ENCODE data around the gene AKAP11. TPM values are rescaled to one million over a fixed set of nuclear protein-coding genes. Genes with fewer than 3 reads are reported as not detected.

AKAP11 gene
- polyA plus RNA-seq, 3 donors: 1.2 to 6.8 (median 1.7) TPM

DNA sequence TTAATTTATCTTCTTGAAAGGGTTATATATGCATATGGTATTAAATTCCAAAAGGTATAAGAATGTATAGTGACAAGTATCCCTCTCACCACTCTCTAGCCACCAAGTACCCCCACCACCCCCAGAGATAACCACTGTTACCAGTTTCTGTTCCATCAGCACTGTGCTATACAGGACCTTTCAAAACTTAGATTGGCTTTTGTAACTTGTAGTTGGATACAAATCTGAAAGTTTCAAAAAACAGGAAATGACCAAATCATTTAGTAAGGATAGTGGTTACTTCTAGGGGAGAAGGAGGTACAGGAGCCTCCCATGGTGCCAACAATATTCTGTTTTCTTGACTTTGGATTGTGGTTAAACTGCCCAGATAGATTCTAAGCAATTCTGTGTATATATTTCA is 56.7 kb downstream of the AKAP11 start:
- Histone ChIP-seq H3K36me3 (replicated peaks in 1 of 2; ENCODE audit: control insufficient read depth in 1 of 2, insufficient read depth in 2 of 2, low read length in 2 of 2) (peaks cover 0 to 3% of the 10 kb centered on the region in 2 donors), H3K79me2 (ENCODE audit: insufficient read depth, low read length) (no peaks in the 10 kb centered on the region), H3K4me1 (ENCODE audit: control insufficient read depth in 1 of 2, insufficient read depth in 2 of 2, low read length in 2 of 2) (peaks cover 10 to 21% of the 10 kb centered on the region in 2 donors), H3K4me3 (replicated peaks in 1 of 3; ENCODE audit: low read depth in 2 of 3, low read length in 3 of 3) (peak overlapping the region in 1 of 3 experiments; percentile 26), H3K27me3 (ENCODE audit: control insufficient read depth in 2 of 2, insufficient read depth in 2 of 2, low read length in 2 of 2) (no peaks in the 10 kb centered on the region), H4K20me1 (ENCODE audit: insufficient read depth, low read length) (no peaks in the 10 kb centered on the region), H3K27ac (ENCODE audit: low read depth in 1 of 2, low read length in 2 of 2) (peak overlapping the region in 1 of 2 donors; percentile 58), H3K9ac (ENCODE audit: insufficient read depth, low read length, poor library complexity, severe bottlenecking) (no peak overlapping the region), H2AFZ (ENCODE audit: insufficient read depth, low read depth, low read length, poor library complexity, severe bottlenecking) (no peak overlapping the region), H3K9me3 (replicated peaks in 1 of 2; ENCODE audit: control insufficient read depth in 1 of 2, insufficient read depth in 1 of 2, low read length in 2 of 2) (no peaks in the 10 kb centered on the region), H3K4me2 (replicated peaks; ENCODE audit: extremely low read depth, low read length, poor library complexity, severe bottlenecking) (peak overlapping the region; percentile 43)
- Mint-ChIP-seq H3K36me3 (peaks cover under 1% of the 10 kb centered on the region in 2 donors), H3K27ac (peak overlapping the region in 2 of 7 donors; percentile 66 to 68), H3K9me3 (peaks cover 0 to 3% (median 0%) of the 10 kb centered on the region in 7 donors), H3K4me3 (no peak overlapping the region), H3K4me1 (peaks cover 7% of the 10 kb centered on the region), H3K27me3 (ENCODE audit: low read depth in 3 of 3) (peaks cover 0 to 13% (median 3%) of the 10 kb centered on the region in 3 donors)
- peak in 1 of 3 donors; percentile 9 for DNase-seq
- TF ChIP-seq, protein P1, sequence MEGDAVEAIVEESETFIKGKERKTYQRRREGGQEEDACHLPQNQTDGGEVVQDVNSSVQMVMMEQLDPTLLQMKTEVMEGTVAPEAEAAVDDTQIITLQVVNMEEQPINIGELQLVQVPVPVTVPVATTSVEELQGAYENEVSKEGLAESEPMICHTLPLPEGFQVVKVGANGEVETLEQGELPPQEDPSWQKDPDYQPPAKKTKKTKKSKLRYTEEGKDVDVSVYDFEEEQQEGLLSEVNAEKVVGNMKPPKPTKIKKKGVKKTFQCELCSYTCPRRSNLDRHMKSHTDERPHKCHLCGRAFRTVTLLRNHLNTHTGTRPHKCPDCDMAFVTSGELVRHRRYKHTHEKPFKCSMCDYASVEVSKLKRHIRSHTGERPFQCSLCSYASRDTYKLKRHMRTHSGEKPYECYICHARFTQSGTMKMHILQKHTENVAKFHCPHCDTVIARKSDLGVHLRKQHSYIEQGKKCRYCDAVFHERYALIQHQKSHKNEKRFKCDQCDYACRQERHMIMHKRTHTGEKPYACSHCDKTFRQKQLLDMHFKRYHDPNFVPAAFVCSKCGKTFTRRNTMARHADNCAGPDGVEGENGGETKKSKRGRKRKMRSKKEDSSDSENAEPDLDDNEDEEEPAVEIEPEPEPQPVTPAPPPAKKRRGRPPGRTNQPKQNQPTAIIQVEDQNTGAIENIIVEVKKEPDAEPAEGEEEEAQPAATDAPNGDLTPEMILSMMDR (IDR thresholded peaks at IDR 0.05): no peak
- intact Hi-C loops (cut with micrococcal nuclease): no loop called here

DNA sequence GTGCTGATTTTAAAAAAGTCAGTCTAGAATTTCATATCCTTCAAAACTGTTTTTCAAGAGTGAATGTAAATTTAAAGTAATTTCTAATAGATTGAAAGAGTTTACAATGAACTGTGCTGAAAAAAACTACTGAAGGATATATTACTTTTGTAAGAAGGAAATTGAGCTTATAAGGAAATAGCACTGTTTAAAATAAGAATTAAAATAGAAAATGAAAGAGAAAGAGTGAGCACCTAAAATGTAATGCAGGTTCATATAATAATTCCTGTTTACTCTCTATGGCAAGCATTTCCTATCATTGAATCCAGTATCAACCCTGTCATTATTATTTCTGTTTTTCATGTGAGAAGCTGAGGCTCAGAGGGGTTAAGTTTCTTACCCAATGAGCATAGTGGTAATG is 57.3 kb downstream of the AKAP11 start:
- Mint-ChIP-seq H3K9me3 (peaks cover 0 to 3% (median 0%) of the 10 kb centered on the region in 7 donors), H3K4me3 (no peak overlapping the region), H3K27ac (peak overlapping the region in 1 of 7 donors; percentile 68), H3K27me3 (ENCODE audit: low read depth in 3 of 3) (peaks cover 0 to 15% (median 7%) of the 10 kb centered on the region in 3 donors), H3K36me3 (no peaks in the 10 kb centered on the region), H3K4me1 (peaks cover 7% of the 10 kb centered on the region)
- no peak overlapping the region for H3K9ac ChIP-seq (ENCODE audit: insufficient read depth, low read length, poor library complexity, severe bottlenecking)
- H3K4me1 ChIP-seq (ENCODE audit: control insufficient read depth in 1 of 2, insufficient read depth in 2 of 2, low read length in 2 of 2): peaks cover 10 to 21% of the 10 kb centered on the region in 2 donors
- no peaks in the 10 kb centered on the region for H4K20me1 ChIP-seq (ENCODE audit: insufficient read depth, low read length)
- no peaks in the 10 kb centered on the region for H3K36me3 ChIP-seq (replicated peaks in 1 of 2; ENCODE audit: control insufficient read depth in 1 of 2, insufficient read depth in 2 of 2, low read length in 2 of 2)
- H3K27me3 ChIP-seq (ENCODE audit: control insufficient read depth in 2 of 2, insufficient read depth in 2 of 2, low read length in 2 of 2): no peaks in the 10 kb centered on the region
- H3K9me3 ChIP-seq (replicated peaks in 1 of 2; ENCODE audit: control insufficient read depth in 1 of 2, insufficient read depth in 1 of 2, low read length in 2 of 2): no peaks in the 10 kb centered on the region
- peak overlapping the region; percentile 43 for H3K4me2 ChIP-seq (replicated peaks; ENCODE audit: extremely low read depth, low read length, poor library complexity, severe bottlenecking)
- H3K27ac ChIP-seq (ENCODE audit: low read depth in 1 of 2, low read length in 2 of 2): peak overlapping the region in 1 of 2 donors; percentile 58
- intact Hi-C loops (cut with micrococcal nuclease): no loop called here
- no peak for DNase-seq
- H3K79me2 ChIP-seq (ENCODE audit: insufficient read depth, low read length): no peaks in the 10 kb centered on the region
- peak overlapping the region in 1 of 3 experiments; percentile 26 for H3K4me3 ChIP-seq (replicated peaks in 1 of 3; ENCODE audit: low read depth in 2 of 3, low read length in 3 of 3)
- TF ChIP-seq, protein P1 (IDR thresholded peaks at IDR 0.05): no peak
- no peak overlapping the region for H2AFZ ChIP-seq (ENCODE audit: insufficient read depth, low read depth, low read length, poor library complexity, severe bottlenecking)
